HepG2 (cell line): Measurements from ENCODE around the gene KMT2E. TPM values are rescaled to one million over a fixed set of nuclear protein-coding genes. Genes with fewer than 3 reads are reported as not detected.

Experiments used
- RORA ChIP-seq: sonication (generic); formaldehyde crosslinking; IDR thresholded peaks from 2 replicates; pipeline ENCODE4 v1.5.0; 2020; ENCODE audit warnings: mild to moderate bottlenecking, missing genetic modification reagents, moderate library complexity
- ZBTB8A ChIP-seq: sonication (generic); formaldehyde crosslinking; IDR thresholded peaks from 2 replicates; pipeline ENCODE4 v1.4.0; 2020; ENCODE audit warnings: mild to moderate bottlenecking, low read depth, missing genetic modification reagents, borderline replicate concordance
- ZMAT3 ChIP-seq: sonication (generic); formaldehyde crosslinking; conservative IDR thresholded peaks from 2 replicates; pipeline ENCODE4 v1.7.0; 2021; ENCODE audit warnings: missing genetic modification reagents
- ZMYM3 ChIP-seq: sonication (generic); formaldehyde crosslinking; IDR thresholded peaks from 2 replicates; pipeline ENCODE4 v1.5.1; 2020; ENCODE audit warnings: mild to moderate bottlenecking, missing genetic modification reagents
- ZNF607 ChIP-seq: sonication (generic); formaldehyde crosslinking; IDR thresholded peaks from 2 replicates; pipeline ENCODE4 v1.5.1; 2020; ENCODE audit warnings: missing genetic modification reagents, mild to moderate bottlenecking, borderline replicate concordance
- ZNF709 ChIP-seq: sonication (generic); formaldehyde crosslinking; IDR thresholded peaks from 2 replicates; pipeline ENCODE4 v1.5.0; 2020; ENCODE audit warnings: mild to moderate bottlenecking, missing genetic modification reagents
- ZNF850 ChIP-seq: sonication (generic); formaldehyde crosslinking; conservative IDR thresholded peaks from 2 replicates; pipeline ENCODE4 v1.9.0; 2021; ENCODE audit warnings: mild to moderate bottlenecking, missing genetic modification reagents
- polyA plus RNA-seq, 8 experiments: library from polyadenylated mRNA; depleted of rRNA in 3 of 8; stranded (reverse) in 7 of 8; unstranded in 1 of 8; fragments of >200 nt; fragmentation: Illumina TruSeq in 4 of 8; extraction: Trizol in 4 of 8; gene quantifications; 2 replicates each; pipeline versions ENCODE4 v1.2.1 to v1.2.3, GENCODE V29; 2011 to 2016; ENCODE audit warnings: low read depth in 4 of 8, missing spikeins in 1 of 8, mixed read lengths in 1 of 8; ENCODE audit not compliant: insufficient read depth in 1 of 8
- total RNA-seq, 5 experiments: library from RNA; depleted of rRNA; stranded (reverse); fragments of >200 nt; fragmentation: Illumina TruSeq; extraction: Trizol; gene quantifications; 2 replicates each; pipeline ENCODE4 v1.2.3, GENCODE V29; 2016; ENCODE audit warnings: low read depth in 1 of 5
- TF ChIP-seq, protein P1 (sequence below): sonication (generic); formaldehyde crosslinking; IDR thresholded peaks from 2 replicates; pipeline ENCODE4 v1.4.0; 2020; ENCODE audit warnings: missing genetic modification reagents
- TF ChIP-seq, protein P2 (sequence below): sonication (generic); formaldehyde crosslinking; IDR thresholded peaks from 2 replicates; pipeline ENCODE4 v1.5.0; 2020; ENCODE audit warnings: missing genetic modification reagents
- TF ChIP-seq, protein P3 (sequence below): sonication (generic); formaldehyde crosslinking; IDR thresholded peaks from 2 replicates; pipeline ENCODE4 v1.8.0; 2022; ENCODE audit warnings: low read depth, missing genetic modification reagents
- TF ChIP-seq, protein P4 (sequence below): sonication (generic); formaldehyde crosslinking; IDR thresholded peaks from 2 replicates; pipeline ENCODE4 v1.5.0; 2020; ENCODE audit warnings: mild to moderate bottlenecking, missing genetic modification reagents, borderline replicate concordance

KMT2E gene
- total and polyA plus RNA-seq, 2 of the 13 experiments (the other 11 are each of a cell fraction or from before 2014, with no cell fraction given), result 6.3 to 24.4 TPM

DNA sequence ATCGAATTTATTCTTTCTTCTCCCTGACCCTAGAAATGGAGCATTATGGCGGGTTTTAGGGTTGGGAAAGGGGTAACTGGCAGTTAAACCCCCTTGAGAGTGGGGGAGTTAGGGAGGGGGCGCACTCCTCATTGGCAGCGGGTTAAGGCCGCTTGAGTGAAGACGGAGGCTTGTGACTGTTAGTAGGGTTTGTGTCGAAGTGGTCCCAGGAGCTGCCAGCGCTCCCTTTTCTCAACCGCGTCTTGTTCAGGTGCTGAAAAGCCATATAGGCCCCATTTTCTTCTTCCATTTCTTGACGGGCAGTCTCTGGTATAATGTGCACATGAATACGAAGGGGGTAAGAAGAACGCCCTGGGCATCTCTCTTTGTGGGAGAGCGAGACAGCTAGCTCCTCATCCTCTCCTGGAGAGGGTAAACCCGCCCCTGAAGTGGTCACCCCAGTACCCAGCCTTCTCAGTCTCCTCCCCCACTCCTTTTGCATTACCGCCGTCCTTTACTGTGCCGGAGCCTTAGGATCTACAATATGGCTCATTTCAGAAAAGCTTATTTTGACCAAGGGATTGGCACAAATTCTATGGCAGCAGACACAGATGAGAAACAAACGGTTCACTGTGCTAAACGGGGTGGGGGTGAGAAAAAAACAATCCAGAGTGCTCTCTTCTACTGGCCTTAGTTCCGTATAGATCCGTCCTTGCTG lies 836 bp downstream of the KMT2E start (continued):
- TF ChIP-seq, protein P1, sequence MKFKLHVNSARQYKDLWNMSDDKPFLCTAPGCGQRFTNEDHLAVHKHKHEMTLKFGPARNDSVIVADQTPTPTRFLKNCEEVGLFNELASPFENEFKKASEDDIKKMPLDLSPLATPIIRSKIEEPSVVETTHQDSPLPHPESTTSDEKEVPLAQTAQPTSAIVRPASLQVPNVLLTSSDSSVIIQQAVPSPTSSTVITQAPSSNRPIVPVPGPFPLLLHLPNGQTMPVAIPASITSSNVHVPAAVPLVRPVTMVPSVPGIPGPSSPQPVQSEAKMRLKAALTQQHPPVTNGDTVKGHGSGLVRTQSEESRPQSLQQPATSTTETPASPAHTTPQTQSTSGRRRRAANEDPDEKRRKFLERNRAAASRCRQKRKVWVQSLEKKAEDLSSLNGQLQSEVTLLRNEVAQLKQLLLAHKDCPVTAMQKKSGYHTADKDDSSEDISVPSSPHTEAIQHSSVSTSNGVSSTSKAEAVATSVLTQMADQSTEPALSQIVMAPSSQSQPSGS (CRISPR knock-in tag), result no peak
- TF ChIP-seq ZNF850 (CRISPR knock-in tag) (no peak), ZMYM3 (CRISPR knock-in tag) (no peak), ZNF607 (no peak), ZBTB8A (CRISPR knock-in tag) (no peak; the same call in 1 of the 2 replicates), ZNF709 (no peak), ZMAT3 (0 out of 2 replicates have a peak, but pooled peaks have one; percentile 20), RORA (CRISPR knock-in tag) (no peak)
- TF ChIP-seq, protein P2, sequence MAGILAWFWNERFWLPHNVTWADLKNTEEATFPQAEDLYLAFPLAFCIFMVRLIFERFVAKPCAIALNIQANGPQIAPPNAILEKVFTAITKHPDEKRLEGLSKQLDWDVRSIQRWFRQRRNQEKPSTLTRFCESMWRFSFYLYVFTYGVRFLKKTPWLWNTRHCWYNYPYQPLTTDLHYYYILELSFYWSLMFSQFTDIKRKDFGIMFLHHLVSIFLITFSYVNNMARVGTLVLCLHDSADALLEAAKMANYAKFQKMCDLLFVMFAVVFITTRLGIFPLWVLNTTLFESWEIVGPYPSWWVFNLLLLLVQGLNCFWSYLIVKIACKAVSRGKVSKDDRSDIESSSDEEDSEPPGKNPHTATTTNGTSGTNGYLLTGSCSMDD (CRISPR knock-in tag), result no peak
- TF ChIP-seq, protein P3, sequence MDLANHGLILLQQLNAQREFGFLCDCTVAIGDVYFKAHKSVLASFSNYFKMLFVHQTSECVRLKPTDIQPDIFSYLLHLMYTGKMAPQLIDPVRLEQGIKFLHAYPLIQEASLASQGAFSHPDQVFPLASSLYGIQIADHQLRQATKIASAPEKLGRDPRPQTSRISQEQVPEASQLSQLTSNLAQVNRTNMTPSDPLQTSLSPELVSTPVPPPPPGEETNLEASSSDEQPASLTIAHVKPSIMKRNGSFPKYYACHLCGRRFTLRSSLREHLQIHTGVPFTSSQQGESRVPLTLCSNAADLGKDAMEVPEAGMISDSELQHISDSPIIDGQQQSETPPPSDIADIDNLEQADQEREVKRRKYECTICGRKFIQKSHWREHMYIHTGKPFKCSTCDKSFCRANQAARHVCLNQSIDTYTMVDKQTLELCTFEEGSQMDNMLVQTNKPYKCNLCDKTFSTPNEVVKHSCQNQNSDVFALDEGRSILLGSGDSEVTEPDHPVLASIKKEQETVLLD (CRISPR knock-in tag), result no peak
- TF ChIP-seq, protein P4, sequence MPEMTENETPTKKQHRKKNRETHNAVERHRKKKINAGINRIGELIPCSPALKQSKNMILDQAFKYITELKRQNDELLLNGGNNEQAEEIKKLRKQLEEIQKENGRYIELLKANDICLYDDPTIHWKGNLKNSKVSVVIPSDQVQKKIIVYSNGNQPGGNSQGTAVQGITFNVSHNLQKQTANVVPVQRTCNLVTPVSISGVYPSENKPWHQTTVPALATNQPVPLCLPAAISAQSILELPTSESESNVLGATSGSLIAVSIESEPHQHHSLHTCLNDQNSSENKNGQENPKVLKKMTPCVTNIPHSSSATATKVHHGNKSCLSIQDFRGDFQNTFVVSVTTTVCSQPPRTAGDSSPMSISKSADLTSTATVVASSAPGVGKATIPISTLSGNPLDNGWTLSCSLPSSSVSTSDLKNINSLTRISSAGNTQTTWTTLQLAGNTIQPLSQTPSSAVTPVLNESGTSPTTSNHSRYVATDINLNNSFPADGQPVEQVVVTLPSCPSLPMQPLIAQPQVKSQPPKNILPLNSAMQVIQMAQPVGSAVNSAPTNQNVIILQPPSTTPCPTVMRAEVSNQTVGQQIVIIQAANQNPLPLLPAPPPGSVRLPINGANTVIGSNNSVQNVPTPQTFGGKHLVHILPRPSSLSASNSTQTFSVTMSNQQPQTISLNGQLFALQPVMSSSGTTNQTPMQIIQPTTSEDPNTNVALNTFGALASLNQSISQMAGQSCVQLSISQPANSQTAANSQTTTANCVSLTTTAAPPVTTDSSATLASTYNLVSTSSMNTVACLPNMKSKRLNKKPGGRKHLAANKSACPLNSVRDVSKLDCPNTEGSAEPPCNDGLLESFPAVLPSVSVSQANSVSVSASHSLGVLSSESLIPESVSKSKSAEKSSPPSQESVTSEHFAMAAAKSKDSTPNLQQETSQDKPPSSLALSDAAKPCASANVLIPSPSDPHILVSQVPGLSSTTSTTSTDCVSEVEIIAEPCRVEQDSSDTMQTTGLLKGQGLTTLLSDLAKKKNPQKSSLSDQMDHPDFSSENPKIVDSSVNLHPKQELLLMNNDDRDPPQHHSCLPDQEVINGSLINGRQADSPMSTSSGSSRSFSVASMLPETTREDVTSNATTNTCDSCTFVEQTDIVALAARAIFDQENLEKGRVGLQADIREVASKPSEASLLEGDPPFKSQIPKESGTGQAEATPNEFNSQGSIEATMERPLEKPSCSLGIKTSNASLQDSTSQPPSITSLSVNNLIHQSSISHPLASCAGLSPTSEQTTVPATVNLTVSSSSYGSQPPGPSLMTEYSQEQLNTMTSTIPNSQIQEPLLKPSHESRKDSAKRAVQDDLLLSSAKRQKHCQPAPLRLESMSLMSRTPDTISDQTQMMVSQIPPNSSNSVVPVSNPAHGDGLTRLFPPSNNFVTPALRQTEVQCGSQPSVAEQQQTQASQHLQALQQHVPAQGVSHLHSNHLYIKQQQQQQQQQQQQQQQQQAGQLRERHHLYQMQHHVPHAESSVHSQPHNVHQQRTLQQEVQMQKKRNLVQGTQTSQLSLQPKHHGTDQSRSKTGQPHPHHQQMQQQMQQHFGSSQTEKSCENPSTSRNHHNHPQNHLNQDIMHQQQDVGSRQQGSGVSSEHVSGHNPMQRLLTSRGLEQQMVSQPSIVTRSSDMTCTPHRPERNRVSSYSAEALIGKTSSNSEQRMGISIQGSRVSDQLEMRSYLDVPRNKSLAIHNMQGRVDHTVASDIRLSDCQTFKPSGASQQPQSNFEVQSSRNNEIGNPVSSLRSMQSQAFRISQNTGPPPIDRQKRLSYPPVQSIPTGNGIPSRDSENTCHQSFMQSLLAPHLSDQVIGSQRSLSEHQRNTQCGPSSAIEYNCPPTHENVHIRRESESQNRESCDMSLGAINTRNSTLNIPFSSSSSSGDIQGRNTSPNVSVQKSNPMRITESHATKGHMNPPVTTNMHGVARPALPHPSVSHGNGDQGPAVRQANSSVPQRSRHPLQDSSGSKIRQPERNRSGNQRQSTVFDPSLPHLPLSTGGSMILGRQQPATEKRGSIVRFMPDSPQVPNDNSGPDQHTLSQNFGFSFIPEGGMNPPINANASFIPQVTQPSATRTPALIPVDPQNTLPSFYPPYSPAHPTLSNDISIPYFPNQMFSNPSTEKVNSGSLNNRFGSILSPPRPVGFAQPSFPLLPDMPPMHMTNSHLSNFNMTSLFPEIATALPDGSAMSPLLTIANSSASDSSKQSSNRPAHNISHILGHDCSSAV (CRISPR knock-in tag), result no peak
- TF ChIP-seq, all 625 proteins: peak for 30
